ENCODE data around the gene DNAAF6.

GRCh38 chrX:107272431-107272921 lies 66.1 kb downstream of the DNAAF6 start:
- TF ChIP-seq CTCF (IDR thresholded peaks at IDR 0.05) (no peak), POLR2A (IDR thresholded peaks at IDR 0.05) (no peak)

Data from lower leg skin (tissue), 3 donors.